ENCODE measurements around the gene SLK.

DNA sequence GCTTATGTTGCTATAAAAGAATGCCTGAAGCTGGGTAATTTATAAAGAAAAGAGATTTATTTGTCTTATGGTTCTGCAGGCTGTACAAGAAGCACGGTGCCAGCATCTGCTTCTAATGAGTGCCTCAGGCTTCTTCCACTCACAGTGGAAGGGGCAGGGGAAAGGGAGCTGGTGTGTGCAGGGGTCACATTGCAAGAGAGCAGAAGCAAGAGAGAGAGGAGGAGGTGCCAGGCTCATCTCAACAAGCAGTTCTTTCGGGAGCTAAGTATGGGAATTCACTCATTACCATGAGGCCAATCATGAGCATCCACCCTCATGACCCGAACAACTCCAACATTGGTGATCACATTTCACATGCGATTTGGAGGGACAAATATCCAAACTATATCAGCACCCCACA, 17.2 kb upstream of the SLK start:
- TF ChIP-seq, protein P1, sequence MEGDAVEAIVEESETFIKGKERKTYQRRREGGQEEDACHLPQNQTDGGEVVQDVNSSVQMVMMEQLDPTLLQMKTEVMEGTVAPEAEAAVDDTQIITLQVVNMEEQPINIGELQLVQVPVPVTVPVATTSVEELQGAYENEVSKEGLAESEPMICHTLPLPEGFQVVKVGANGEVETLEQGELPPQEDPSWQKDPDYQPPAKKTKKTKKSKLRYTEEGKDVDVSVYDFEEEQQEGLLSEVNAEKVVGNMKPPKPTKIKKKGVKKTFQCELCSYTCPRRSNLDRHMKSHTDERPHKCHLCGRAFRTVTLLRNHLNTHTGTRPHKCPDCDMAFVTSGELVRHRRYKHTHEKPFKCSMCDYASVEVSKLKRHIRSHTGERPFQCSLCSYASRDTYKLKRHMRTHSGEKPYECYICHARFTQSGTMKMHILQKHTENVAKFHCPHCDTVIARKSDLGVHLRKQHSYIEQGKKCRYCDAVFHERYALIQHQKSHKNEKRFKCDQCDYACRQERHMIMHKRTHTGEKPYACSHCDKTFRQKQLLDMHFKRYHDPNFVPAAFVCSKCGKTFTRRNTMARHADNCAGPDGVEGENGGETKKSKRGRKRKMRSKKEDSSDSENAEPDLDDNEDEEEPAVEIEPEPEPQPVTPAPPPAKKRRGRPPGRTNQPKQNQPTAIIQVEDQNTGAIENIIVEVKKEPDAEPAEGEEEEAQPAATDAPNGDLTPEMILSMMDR (IDR thresholded peaks at IDR 0.05; ENCODE audit: low read length) = no peak
- TF ChIP-seq EZH2 (optimal IDR thresholded peaks at IDR 0.05; ENCODE audit: low read depth, low read length) (no peak), EZH2phosphoT487 (IDR thresholded peaks at IDR 0.05; ENCODE audit: low read length) (no peak)
